22Rv1 (cell line): Measurements from ENCODE around the gene ENKUR.

Experiments
- ZFX ChIP-seq: fragments of 450-650 bp; IDR thresholded peaks from 2 replicates; pipeline ENCODE4 v1.6.1; 2017; ENCODE audit warnings: antibody characterized with exemption, borderline replicate concordance
- TF ChIP-seq, protein P1 (sequence below): fragments of 450-650 bp; IDR thresholded peaks from 2 replicates; pipeline ENCODE4 v1.5.1; 2017; ENCODE audit warnings: mild to moderate bottlenecking

DNA sequence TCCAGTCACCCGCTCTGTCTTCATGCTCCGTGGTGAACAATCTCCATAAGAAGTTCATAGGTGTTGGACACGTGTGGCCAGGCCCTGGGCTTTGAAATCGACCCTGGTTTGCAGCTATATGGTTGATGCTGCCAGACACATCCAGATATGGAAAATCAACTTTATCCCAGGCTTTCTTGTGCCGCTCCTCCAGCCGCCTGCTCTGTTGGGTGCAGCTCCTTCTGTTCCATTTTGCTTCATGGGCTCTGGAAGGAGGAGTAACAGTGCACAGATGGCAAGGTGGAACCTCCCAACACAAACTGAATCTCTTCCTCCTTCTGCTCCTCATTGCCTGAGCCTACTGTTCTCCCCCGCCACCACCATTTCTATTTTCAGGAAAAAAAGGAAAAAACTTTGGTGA is 45.2 kb upstream of the ENKUR start:
- TF ChIP-seq, protein P1, sequence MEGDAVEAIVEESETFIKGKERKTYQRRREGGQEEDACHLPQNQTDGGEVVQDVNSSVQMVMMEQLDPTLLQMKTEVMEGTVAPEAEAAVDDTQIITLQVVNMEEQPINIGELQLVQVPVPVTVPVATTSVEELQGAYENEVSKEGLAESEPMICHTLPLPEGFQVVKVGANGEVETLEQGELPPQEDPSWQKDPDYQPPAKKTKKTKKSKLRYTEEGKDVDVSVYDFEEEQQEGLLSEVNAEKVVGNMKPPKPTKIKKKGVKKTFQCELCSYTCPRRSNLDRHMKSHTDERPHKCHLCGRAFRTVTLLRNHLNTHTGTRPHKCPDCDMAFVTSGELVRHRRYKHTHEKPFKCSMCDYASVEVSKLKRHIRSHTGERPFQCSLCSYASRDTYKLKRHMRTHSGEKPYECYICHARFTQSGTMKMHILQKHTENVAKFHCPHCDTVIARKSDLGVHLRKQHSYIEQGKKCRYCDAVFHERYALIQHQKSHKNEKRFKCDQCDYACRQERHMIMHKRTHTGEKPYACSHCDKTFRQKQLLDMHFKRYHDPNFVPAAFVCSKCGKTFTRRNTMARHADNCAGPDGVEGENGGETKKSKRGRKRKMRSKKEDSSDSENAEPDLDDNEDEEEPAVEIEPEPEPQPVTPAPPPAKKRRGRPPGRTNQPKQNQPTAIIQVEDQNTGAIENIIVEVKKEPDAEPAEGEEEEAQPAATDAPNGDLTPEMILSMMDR, result no peak
- no peak for TF ChIP-seq ZFX
